Measurements from ENCODE around the gene TP53BP1.

The TP53BP1 gene

DNA sequence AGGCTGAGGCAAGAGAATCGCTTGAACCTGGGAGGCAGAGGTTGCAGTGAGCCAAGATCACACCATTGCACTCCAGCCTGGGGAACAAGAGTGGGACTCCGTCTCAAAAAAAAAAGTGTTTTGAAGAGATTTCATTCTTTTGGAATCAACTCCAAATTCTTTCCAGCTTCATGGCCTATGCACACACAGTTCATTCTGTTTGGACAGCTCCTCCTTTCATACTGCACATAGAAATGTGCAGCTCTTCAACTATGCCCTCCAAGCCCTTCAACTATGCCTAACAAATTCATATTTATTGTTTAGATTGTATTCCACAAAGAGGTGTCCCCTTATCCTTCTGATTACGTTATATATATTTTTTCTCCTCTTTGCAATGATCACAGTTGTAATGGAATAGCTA is 4.2 kb downstream of the TP53BP1 start:
- DNase-seq, result no peak

DNA sequence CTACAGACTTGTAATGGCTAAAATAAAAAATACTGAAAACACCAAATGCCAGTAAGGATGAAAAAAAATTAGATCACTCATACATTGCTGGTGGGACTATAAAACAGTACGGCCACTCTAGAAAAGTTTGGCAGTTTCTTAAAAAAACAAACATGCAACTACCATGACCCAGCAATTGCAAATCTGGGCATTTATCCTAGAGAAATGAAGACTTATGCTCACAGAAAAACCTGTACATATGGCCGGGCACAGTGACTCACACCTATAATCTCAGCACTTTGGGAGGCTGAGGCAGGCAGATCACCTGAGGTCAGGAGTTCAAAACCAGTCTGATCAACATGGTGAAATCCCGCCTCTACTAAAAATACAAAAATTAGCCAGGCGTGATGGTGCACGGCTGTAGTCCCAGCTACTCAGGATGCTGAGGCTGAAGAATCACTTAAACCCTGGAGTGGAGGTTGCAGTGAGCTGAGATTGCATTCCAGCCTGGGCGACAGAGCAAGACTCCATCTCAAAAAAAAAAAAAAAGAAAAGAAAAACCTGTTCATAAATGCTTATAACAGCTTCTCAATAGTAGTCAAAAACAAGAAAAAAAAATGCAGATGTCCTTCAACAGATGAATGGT is 5.6 kb downstream of the TP53BP1 start:
- no peak for DNase-seq

DNA sequence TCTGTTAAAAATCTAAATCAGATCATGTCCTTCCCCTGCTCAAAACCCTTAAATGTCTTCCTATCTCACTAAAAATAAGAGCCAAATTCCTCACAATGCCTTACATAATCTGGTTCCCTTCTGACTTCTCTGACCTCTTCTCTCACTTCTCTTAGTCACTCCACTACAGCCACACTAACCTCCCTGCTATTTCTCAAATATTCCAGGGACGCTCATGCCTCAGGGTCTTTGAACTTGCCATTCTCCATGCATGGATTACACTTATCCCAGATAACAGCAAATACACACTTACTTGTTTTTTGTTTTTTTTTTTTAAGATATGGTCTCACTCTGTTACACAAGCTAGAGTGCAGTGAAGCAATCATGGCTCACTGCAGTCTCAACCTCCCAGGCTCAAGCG is 8.5 kb downstream of the TP53BP1 start:
- DNase-seq, result no peak

- no peak for DNase-seq
These were observed 9.4 kb downstream of the TP53BP1 start for GRCh38 chr15:43483297-43484128.

DNA sequence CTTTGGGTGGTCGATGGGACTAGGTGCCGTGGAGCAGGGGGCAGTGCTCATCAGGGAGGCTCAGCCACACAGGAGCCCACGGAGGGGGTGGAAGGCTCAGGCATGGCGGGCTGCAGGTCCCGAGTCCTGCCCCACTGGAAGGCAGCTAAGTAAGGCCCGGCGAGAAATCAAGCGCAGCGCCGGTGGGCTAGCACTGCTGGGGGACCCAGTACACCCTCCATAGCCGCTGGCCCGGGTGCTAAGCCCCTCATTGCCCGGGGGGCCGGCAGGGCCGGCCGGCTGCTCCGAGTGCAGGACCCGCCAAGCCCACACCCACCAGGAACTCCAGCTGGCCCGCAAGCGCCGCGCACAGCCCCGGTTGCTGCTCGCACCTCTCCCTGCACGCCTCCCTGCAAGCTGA is 19.1 kb downstream of the TP53BP1 start:
- DNase-seq, result no peak

DNA sequence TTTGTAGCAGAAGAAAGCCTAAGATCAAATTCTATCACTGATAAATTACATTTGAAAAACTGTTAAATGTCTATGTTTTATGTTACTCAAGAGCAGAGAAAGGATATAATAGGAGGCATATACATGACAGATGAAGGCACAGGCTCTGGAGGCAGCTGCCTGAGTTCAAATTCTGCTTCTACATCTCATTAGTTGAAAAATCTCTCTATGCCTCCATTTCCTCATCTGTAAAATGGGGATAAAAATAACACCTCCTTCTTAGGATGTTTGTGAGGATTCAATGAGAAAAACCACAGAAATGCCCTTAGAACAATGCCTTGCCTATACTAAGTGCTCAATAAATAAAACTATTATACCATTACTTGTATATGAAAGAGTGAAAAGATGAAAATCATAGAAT is 21.0 kb downstream of the TP53BP1 start:
- DNase-seq, result no peak

DNA sequence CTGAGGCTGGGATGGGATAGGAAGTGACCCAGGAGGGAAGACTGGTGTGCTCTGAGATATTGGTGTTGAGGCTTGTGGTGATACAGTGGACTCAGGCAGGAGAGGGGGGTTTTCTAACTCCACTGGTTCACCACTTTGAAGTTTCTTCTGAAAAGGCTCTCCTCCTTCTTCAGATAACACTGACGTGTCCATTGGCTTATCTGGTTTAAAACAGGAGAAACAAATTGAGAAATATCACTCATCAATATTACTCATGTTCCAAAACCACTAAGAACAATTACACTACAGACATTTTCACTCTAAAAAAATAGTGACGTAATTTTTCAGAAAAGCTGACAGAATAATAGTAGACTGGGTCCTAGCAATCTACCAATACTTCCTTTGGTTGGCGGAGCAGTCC is 23.1 kb downstream of the TP53BP1 start:
- no peak for DNase-seq

- no peak for DNase-seq
These were observed 27.9 kb downstream of the TP53BP1 start for GRCh38 chr15:43465100-43465499.

- DNase-seq, result no peak
These were observed 29.0 kb downstream of the TP53BP1 start for GRCh38 chr15:43463998-43464397.

DNA sequence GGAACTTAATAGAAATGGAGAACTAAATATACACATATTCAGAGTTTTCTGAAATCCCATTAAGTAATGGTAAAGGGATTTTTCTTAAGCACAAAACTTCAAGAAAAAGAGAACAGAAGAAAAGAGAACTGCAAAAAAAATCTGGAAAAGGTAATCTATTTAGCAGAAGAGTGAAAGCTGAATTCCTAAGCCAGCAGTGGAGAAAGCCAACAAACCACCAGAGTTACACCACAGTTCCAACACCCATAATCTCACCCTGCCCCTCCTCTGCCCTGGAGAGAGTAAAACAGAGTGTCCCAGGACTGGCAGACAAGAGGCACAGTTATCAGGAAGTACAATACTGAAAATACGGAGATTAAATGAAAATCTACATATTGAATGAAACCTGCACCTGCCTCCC is 29.4 kb downstream of the TP53BP1 start:
- no peak for DNase-seq

GRCh38 chr15:43449981-43450380 is 43.0 kb downstream of the TP53BP1 start:
- DNase-seq, result no peak

- DNase-seq, result no peak
These were observed 46.6 kb downstream of the TP53BP1 start for GRCh38 chr15:43446344-43446743.

DNA sequence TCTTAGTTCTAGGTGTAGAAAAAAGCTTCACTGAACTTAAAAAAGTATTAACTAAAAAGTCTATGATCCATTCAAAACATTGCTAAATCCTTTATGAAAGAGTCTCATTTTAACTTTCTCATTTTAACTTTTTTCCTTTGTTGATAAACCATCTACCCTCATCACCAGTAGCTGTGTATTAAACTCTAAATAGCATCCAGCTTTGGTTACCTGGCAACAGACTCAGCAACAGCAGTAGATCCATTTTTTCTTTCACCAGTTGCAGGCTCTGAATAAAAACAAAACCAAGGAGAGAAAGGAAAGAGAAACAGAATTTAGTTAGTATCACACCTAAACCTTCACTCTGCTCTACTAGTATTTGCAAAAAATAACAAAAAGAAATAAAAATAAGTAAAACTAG is 51.6 kb downstream of the TP53BP1 start:
- DNase-seq, result no peak

- DNase-seq, result no peak
These were observed 52.2 kb downstream of the TP53BP1 start for GRCh38 chr15:43440721-43441281.

DNA sequence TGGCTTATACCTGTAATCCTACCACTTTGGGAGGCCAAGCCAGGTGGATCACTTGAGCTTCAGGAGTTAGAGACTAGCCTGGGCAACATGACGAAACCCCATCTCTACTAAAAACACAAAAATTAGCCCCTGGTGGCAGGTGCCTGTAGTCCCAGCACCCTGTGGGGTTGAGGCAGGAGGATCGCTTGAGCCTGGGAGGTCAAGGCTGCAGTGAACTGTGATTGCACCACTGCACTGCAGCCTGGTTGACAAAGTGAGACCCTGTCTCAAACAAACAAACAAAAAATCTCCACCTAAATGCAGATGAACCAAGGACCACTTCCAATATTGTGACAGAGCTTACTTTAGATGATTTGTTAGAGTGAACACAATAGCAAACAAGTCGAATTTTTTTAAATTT is 53.7 kb downstream of the TP53BP1 start:
- DNase-seq, result no peak

GRCh38 chr15:43436395-43436794 is 56.6 kb downstream of the TP53BP1 start:
- no peak for DNase-seq

DNA sequence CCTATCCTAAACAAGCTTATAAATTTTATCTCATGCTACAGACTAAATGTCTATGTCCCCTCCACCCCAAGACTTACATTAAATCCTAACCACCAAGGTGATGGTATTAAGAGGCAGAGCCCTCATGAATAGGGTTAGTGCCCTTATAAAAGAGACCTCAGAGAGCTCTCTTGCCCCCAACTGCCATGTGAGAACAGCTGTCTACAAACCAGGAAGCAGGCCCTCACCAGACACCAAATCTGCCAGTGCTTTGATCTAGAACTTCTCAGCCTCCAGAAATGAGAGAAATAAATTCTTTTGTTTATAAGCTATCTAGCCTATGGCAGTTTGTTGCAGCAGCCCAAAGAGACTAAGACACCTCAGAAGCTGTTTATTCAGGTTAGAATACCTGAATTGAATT is 58.5 kb downstream of the TP53BP1 start:
- DNase-seq, result no peak

- DNase-seq, result no peak
These were observed 59.2 kb downstream of the TP53BP1 start for GRCh38 chr15:43433661-43434303.

- no peak for DNase-seq
These were observed 59.8 kb downstream of the TP53BP1 start for GRCh38 chr15:43433165-43433564.

GRCh38 chr15:43429687-43430086 is 63.3 kb downstream of the TP53BP1 start:
- no peak for DNase-seq

GRCh38 chr15:43423793-43424192 is 69.2 kb downstream of the TP53BP1 start:
- no peak for DNase-seq

GRCh38 chr15:43420876-43421275 is 72.1 kb downstream of the TP53BP1 start:
- no peak for DNase-seq

DNA sequence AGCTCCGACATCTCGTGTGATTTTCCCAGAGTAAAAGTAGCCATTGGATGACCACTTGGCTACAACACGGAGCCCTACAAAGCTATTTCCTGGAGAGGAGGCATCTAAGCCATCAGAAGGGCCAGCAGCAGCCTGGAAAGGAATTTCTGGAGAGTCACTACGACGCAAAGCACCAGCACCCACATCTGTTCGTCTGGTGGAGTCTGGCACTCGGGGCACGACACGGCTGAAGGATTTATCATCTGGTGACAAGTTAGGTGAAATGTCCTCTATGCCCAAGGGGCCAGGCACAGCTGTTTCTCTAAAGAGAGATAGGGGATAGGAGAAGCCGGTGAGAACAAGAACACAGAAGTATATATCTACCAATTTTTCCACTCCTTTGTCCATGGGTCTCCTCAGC is 72.5 kb downstream of the TP53BP1 start:
- no peak for DNase-seq

Measured in right kidney (tissue), 1 donor.